Measurements from ENCODE around the gene FGD6.
"Not testable (repeated sequence)": the region's sequence is repeated elsewhere in the genome, so short reads cannot be mapped to it uniquely, and the experiment has no call there.

Gene FGD6

DNA sequence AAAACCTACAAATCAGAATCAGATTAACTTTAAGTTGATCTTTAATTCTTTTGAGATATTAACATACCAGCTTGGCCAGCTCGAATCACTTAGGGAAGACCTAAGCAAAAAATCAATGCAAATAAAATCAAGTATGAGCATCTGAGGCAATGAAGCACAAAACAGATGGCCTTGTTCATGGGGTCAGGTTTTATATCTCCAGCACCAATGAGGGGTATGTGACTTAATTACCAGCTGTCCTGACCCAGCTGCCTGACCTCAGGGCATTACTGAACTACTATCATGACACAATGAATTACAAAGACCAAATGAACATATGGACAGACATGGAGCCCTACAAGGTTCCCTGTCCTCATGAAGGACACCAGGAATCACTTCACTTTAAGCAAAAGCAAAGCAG is 70.5 kb downstream of the FGD6 start:
- H3K4me3 ChIP-seq (ENCODE audit: low read depth, low read length): no peak overlapping the region
- H3K27ac ChIP-seq (ENCODE audit: low read depth, low read length): no peak overlapping the region
- H3K4me1 ChIP-seq (ENCODE audit: control insufficient read depth, insufficient read depth, low read length): peaks cover 17% of the 10 kb centered on the region
- no peak overlapping the region for H3K9ac ChIP-seq (ENCODE audit: low read depth, low read length)
- H3K27me3 ChIP-seq (ENCODE audit: control insufficient read depth, insufficient read depth, low read length): no peaks in the 10 kb centered on the region
- no peaks in the 10 kb centered on the region for H3K9me3 ChIP-seq (ENCODE audit: control insufficient read depth, insufficient read depth, low read length)
- peaks cover 16% of the 10 kb centered on the region for H3K36me3 ChIP-seq (ENCODE audit: control insufficient read depth, insufficient read depth, low read length)

- Histone ChIP-seq H3K9me3 (ENCODE audit: control insufficient read depth, insufficient read depth, low read length) (no peaks in the 10 kb centered on the region), H3K9ac (ENCODE audit: low read depth, low read length) (no peak overlapping the region), H3K27ac (ENCODE audit: low read depth, low read length) (peak overlapping the region; percentile 17), H3K4me3 (ENCODE audit: low read depth, low read length) (no peak overlapping the region; the same call in 1 of the 2 replicates), H3K36me3 (ENCODE audit: control insufficient read depth, insufficient read depth, low read length) (peaks cover 16% of the 10 kb centered on the region; the same call in 1 of the 2 replicates), H3K27me3 (ENCODE audit: control insufficient read depth, insufficient read depth, low read length) (no peaks in the 10 kb centered on the region), H3K4me1 (ENCODE audit: control insufficient read depth, insufficient read depth, low read length) (peaks cover 17% of the 10 kb centered on the region)
These were observed 73.6 kb downstream of the FGD6 start for GRCh38 chr12:95143621-95144205.

GRCh38 chr12:95142431-95143151 is 74.7 kb downstream of the FGD6 start:
- no peaks in the 10 kb centered on the region for H3K9me3 ChIP-seq (ENCODE audit: control insufficient read depth, insufficient read depth, low read length)
- no peak overlapping the region for H3K4me3 ChIP-seq (ENCODE audit: low read depth, low read length)
- H3K4me1 ChIP-seq (ENCODE audit: control insufficient read depth, insufficient read depth, low read length): peaks cover 15% of the 10 kb centered on the region
- peaks cover 22% of the 10 kb centered on the region; the same call in 1 of the 2 replicates for H3K36me3 ChIP-seq (ENCODE audit: control insufficient read depth, insufficient read depth, low read length)
- no peaks in the 10 kb centered on the region for H3K27me3 ChIP-seq (ENCODE audit: control insufficient read depth, insufficient read depth, low read length)
- H3K27ac ChIP-seq (ENCODE audit: low read depth, low read length): no peak overlapping the region
- H3K9ac ChIP-seq (ENCODE audit: low read depth, low read length): no peak overlapping the region

DNA sequence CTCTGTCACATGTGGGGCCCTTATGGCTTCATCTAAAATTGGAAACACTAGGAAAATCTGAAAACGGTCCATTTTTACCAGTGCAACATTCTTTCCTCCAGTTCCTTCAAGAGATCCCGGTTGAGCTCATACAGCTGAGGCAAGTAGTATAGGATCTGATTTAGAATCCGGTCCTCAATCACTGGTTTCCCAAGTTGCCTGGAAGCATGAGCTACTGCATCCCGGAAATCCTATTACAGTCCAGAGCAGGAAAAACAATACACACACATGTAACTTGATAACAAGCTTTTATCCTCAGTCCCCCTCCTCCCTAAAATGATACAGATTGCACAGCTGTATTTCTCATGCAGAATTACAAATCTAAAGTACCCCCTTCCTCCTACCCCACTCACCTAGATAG is 76.0 kb downstream of the FGD6 start:
- peaks cover 9% of the 10 kb centered on the region for H3K4me1 ChIP-seq (ENCODE audit: control insufficient read depth, insufficient read depth, low read length)
- H3K27me3 ChIP-seq (ENCODE audit: control insufficient read depth, insufficient read depth, low read length): no peaks in the 10 kb centered on the region
- no peak overlapping the region for H3K27ac ChIP-seq (ENCODE audit: low read depth, low read length)
- peaks cover 32% of the 10 kb centered on the region for H3K36me3 ChIP-seq (ENCODE audit: control insufficient read depth, insufficient read depth, low read length)
- H3K4me3 ChIP-seq (ENCODE audit: low read depth, low read length): no peak overlapping the region
- H3K9me3 ChIP-seq (ENCODE audit: control insufficient read depth, insufficient read depth, low read length): no peaks in the 10 kb centered on the region
- no peak overlapping the region for H3K9ac ChIP-seq (ENCODE audit: low read depth, low read length)

GRCh38 chr12:95138031-95138430 is 79.2 kb downstream of the FGD6 start:
- H3K27me3 ChIP-seq (ENCODE audit: control insufficient read depth, insufficient read depth, low read length); H3K9ac ChIP-seq (ENCODE audit: low read depth, low read length); H3K9me3 ChIP-seq (ENCODE audit: control insufficient read depth, insufficient read depth, low read length); H3K27ac ChIP-seq (ENCODE audit: low read depth, low read length); H3K4me1 ChIP-seq (ENCODE audit: control insufficient read depth, insufficient read depth, low read length); H3K4me3 ChIP-seq (ENCODE audit: low read depth, low read length): not testable (repeated sequence)
- peaks cover 55% of the 10 kb centered on the region for H3K36me3 ChIP-seq (ENCODE audit: control insufficient read depth, insufficient read depth, low read length)

DNA sequence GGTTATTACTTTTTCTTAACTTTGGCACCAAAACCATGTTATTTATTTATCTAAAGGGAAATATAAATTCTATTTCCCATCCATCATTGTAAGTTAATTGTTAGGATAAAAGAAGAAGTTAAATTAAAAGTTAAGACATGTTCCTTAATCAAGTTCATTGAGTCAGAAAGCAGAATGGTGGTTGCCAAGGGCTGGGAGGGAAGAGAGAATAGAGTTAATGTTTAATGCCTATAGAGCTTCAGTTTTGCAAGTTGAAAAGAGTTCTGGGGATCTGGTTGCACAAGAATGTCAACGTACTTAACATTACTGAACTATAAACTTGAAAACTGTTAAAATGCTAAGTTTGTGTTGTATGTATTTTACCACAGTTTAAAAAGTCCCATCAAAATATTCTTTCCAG is 80.7 kb downstream of the FGD6 start:
- Histone ChIP-seq H3K4me1 (ENCODE audit: control insufficient read depth, insufficient read depth, low read length) (no peaks in the 10 kb centered on the region), H3K9ac (ENCODE audit: low read depth, low read length) (no peak overlapping the region), H3K9me3 (ENCODE audit: control insufficient read depth, insufficient read depth, low read length) (no peaks in the 10 kb centered on the region), H3K27me3 (ENCODE audit: control insufficient read depth, insufficient read depth, low read length) (no peaks in the 10 kb centered on the region), H3K36me3 (ENCODE audit: control insufficient read depth, insufficient read depth, low read length) (peaks cover 63% of the 10 kb centered on the region), H3K4me3 (ENCODE audit: low read depth, low read length) (no peak overlapping the region), H3K27ac (ENCODE audit: low read depth, low read length) (no peak overlapping the region)

DNA sequence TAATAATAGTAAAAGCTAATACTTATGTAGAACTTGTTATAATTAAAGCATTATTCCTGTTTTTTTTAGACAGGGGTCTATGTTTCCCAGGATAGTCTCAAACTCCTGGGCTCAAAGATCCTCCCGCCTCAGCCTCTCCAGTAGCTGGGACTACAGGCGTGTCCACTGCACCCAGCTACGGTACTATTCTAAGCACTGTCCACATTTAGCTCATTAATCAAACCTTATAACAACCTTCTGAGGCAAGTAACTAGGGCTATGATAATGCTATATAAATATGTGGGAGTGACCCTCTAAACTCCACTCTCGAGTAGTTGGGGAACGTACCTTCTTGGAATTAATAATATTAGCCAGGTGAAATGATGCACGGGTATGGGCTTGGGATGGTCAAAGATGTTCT is 83.2 kb downstream of the FGD6 start:
- H3K36me3 ChIP-seq (ENCODE audit: control insufficient read depth, insufficient read depth, low read length): peaks cover 73% of the 10 kb centered on the region
- no peaks in the 10 kb centered on the region for H3K4me1 ChIP-seq (ENCODE audit: control insufficient read depth, insufficient read depth, low read length)
- no peaks in the 10 kb centered on the region for H3K9me3 ChIP-seq (ENCODE audit: control insufficient read depth, insufficient read depth, low read length)
- no peaks in the 10 kb centered on the region for H3K27me3 ChIP-seq (ENCODE audit: control insufficient read depth, insufficient read depth, low read length)
- no peak overlapping the region for H3K4me3 ChIP-seq (ENCODE audit: low read depth, low read length)
- H3K9ac ChIP-seq (ENCODE audit: low read depth, low read length): no peak overlapping the region
- H3K27ac ChIP-seq (ENCODE audit: low read depth, low read length): no peak overlapping the region

- Histone ChIP-seq H3K4me1 (ENCODE audit: control insufficient read depth, insufficient read depth, low read length) (no peaks in the 10 kb centered on the region), H3K9me3 (ENCODE audit: control insufficient read depth, insufficient read depth, low read length) (no peaks in the 10 kb centered on the region), H3K9ac (ENCODE audit: low read depth, low read length) (no peak overlapping the region), H3K36me3 (ENCODE audit: control insufficient read depth, insufficient read depth, low read length) (peaks cover 68% of the 10 kb centered on the region), H3K27ac (ENCODE audit: low read depth, low read length) (no peak overlapping the region), H3K27me3 (ENCODE audit: control insufficient read depth, insufficient read depth, low read length) (no peaks in the 10 kb centered on the region), H3K4me3 (ENCODE audit: low read depth, low read length) (no peak overlapping the region)
These were observed 85.5 kb downstream of the FGD6 start for GRCh38 chr12:95131589-95132340.

- H3K36me3 ChIP-seq (ENCODE audit: control insufficient read depth, insufficient read depth, low read length): peaks cover 64% of the 10 kb centered on the region
- H3K27ac ChIP-seq (ENCODE audit: low read depth, low read length): peak overlapping the region; percentile 59
- H3K4me1 ChIP-seq (ENCODE audit: control insufficient read depth, insufficient read depth, low read length): no peaks in the 10 kb centered on the region
- H3K9me3 ChIP-seq (ENCODE audit: control insufficient read depth, insufficient read depth, low read length): no peaks in the 10 kb centered on the region
- H3K27me3 ChIP-seq (ENCODE audit: control insufficient read depth, insufficient read depth, low read length): no peaks in the 10 kb centered on the region
- H3K4me3 ChIP-seq (ENCODE audit: low read depth, low read length): no peak overlapping the region
- no peak overlapping the region for H3K9ac ChIP-seq (ENCODE audit: low read depth, low read length)
These were observed 87.2 kb downstream of the FGD6 start for GRCh38 chr12:95130096-95130495.

GRCh38 chr12:95129115-95129514 is 88.2 kb downstream of the FGD6 start:
- no peaks in the 10 kb centered on the region for H3K9me3 ChIP-seq (ENCODE audit: control insufficient read depth, insufficient read depth, low read length)
- H3K9ac ChIP-seq (ENCODE audit: low read depth, low read length): no peak overlapping the region
- no peaks in the 10 kb centered on the region for H3K4me1 ChIP-seq (ENCODE audit: control insufficient read depth, insufficient read depth, low read length)
- no peaks in the 10 kb centered on the region for H3K27me3 ChIP-seq (ENCODE audit: control insufficient read depth, insufficient read depth, low read length)
- peaks cover 64% of the 10 kb centered on the region for H3K36me3 ChIP-seq (ENCODE audit: control insufficient read depth, insufficient read depth, low read length)
- no peak overlapping the region for H3K27ac ChIP-seq (ENCODE audit: low read depth, low read length)
- H3K4me3 ChIP-seq (ENCODE audit: low read depth, low read length): no peak overlapping the region

GRCh38 chr12:95126736-95127135 is 90.5 kb downstream of the FGD6 start:
- Histone ChIP-seq H3K27ac (ENCODE audit: low read depth, low read length) (no peak overlapping the region), H3K9ac (ENCODE audit: low read depth, low read length) (no peak overlapping the region), H3K4me1 (ENCODE audit: control insufficient read depth, insufficient read depth, low read length) (no peaks in the 10 kb centered on the region), H3K27me3 (ENCODE audit: control insufficient read depth, insufficient read depth, low read length) (no peaks in the 10 kb centered on the region), H3K4me3 (ENCODE audit: low read depth, low read length) (no peak overlapping the region), H3K9me3 (ENCODE audit: control insufficient read depth, insufficient read depth, low read length) (no peaks in the 10 kb centered on the region), H3K36me3 (ENCODE audit: control insufficient read depth, insufficient read depth, low read length) (peaks cover 52% of the 10 kb centered on the region)
